ENCODE results near the gene HMGB4.

The HMGB4 gene

DNA sequence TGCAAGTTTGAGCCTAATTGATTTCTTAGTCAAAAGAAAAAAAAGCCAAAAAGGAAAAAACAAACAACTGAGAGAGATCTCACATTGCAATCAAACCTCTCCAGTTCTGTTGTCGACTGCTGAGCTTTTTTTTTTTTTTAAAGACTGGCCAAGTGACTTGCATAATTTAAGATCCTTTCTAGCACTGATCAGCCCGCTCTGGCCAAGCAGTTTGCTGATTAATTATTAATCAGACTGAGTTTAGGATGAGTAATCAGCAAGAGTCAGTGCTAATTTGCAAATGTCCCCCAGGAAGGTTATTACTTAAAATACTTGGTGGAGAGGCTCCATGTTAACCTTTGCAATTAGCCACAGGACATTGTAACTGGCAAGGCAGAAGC lies 39.3 kb downstream of the HMGB4 start:
- no peak for TF ChIP-seq CTCF (IDR thresholded peaks at IDR 0.05; ENCODE audit: control insufficient read depth, insufficient read depth, low read depth, low read length, missing control alignments)
- no peak overlapping the region for H3K4me3 ChIP-seq (ENCODE audit: control insufficient read depth, low read depth, low read length)
- DNase-seq (ENCODE audit: low read depth), result peak; percentile 20

DNA sequence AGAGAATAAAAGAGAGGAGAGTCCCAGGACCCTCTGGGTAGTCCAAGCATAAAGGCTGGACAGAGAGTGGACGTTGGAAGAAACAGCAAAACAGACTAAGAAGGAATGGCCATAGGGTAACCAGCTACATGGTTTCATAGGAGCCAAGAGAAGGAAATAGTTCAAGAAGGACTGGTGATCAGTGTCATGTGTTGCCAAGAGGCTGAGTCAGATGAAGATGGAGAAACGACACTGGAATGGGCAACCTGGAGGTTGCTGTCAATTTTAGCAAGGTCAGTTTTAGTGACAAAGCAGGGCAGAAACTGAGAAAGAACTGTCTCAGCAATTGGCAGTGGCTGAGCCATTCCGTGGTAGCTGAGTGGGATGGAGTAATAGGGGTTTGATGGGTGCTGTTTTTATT lies 41.4 kb downstream of the HMGB4 start:
- DNase-seq (ENCODE audit: low read depth), result no peak
- H3K4me3 ChIP-seq (ENCODE audit: control insufficient read depth, low read depth, low read length), result no peak overlapping the region
- no peak for TF ChIP-seq CTCF (IDR thresholded peaks at IDR 0.05; ENCODE audit: control insufficient read depth, insufficient read depth, low read depth, low read length, missing control alignments)

GRCh38 chr1:33906156-33906555 lies 42.3 kb downstream of the HMGB4 start:
- DNase-seq (ENCODE audit: low read depth), result no peak
- TF ChIP-seq CTCF (IDR thresholded peaks at IDR 0.05; ENCODE audit: control insufficient read depth, insufficient read depth, low read depth, low read length, missing control alignments), result no peak
- no peak overlapping the region for H3K4me3 ChIP-seq (ENCODE audit: control insufficient read depth, low read depth, low read length)

DNA sequence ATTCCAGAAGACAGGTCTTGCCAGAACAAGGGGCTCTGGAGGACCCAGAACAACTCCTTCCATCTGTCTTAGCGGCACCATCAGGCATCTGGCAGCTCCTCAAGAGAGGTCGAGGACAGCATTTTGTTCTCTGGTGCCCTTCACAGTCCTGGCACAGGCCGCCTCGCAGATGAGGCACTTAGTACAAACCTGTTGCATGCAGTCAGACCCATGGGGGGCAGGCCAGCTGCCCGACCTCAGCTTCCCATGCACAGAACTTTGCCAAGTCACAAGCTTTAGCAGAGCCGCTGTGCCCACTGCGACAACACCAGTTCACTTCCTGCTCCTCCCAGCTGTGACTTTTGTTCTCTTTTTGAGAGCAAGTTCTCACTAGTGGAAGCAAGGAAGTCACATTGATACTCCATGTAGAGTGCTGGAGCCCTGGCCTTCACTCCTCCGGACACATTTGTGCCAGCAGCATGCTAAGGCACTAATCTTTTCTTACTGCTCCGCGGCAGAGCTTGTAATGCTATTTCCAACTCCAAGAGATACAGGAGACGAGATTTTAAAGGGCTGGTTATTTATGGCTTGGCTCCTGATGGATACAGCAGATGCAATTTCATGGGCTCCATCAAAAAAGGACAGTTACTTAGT lies 44.6 kb downstream of the HMGB4 start:
- no peak for DNase-seq (ENCODE audit: low read depth)
- no peak overlapping the region for H3K4me3 ChIP-seq (ENCODE audit: control insufficient read depth, low read depth, low read length)
- TF ChIP-seq CTCF (IDR thresholded peaks at IDR 0.05; ENCODE audit: control insufficient read depth, insufficient read depth, low read depth, low read length, missing control alignments), result no peak

Data from AG09309 (cell line).